KMS-11 (cell line): ENCODE results near the gene NAB1.

Source experiments
- H2AFZ ChIP-seq: fragments of 200-600 bp; sonication (generic); 2 replicates; pipeline ENCODE4 v1.6.1; 2016; ENCODE audit warnings: antibody characterized with exemption, mixed run types, low read depth
- H3K27ac ChIP-seq: fragments of 200-600 bp; sonication (generic); 2 replicates; pipeline ENCODE4 v1.6.1; 2016; ENCODE audit warnings: mild to moderate bottlenecking, mixed run types
- H3K27me3 ChIP-seq: fragments of 200-600 bp; sonication (generic); 2 replicates; pipeline ENCODE4 v1.6.1; 2017; ENCODE audit warnings: mild to moderate bottlenecking, low read depth, mixed run types, moderate library complexity; ENCODE audit not compliant: insufficient read depth
- H3K36me3 ChIP-seq: fragments of 200-600 bp; sonication (generic); 2 replicates; pipeline ENCODE4 v1.6.1; 2017; ENCODE audit warnings: mild to moderate bottlenecking, mixed run types; ENCODE audit not compliant: insufficient read depth
- H3K4me1 ChIP-seq: fragments of 200-600 bp; sonication (generic); 2 replicates; pipeline ENCODE4 v1.6.1; 2016; ENCODE audit warnings: mild to moderate bottlenecking, low read depth, mixed run types; ENCODE audit not compliant: poor library complexity, severe bottlenecking
- H3K4me2 ChIP-seq: fragments of 200-600 bp; sonication (generic); 2 replicates; pipeline ENCODE4 v1.7.0; 2016; ENCODE audit warnings: mild to moderate bottlenecking, mixed run types
- H3K4me3 ChIP-seq: fragments of 200-600 bp; sonication (generic); IDR thresholded peaks from 2 replicates; pipeline ENCODE4 v1.6.1; 2017; ENCODE audit warnings: low read depth, low read length, mixed read lengths; ENCODE audit not compliant: insufficient read depth
- H3K79me2 ChIP-seq: fragments of 200-600 bp; sonication (generic); 2 replicates; pipeline ENCODE4 v1.6.1; 2016; ENCODE audit warnings: low read depth, mixed run types; ENCODE audit not compliant: insufficient read depth
- H3K9ac ChIP-seq: fragments of 200-600 bp; sonication (generic); 2 replicates; pipeline ENCODE4 v1.6.1; 2016; ENCODE audit warnings: mild to moderate bottlenecking, mixed run types
- H4K20me1 ChIP-seq: fragments of 200-600 bp; sonication (generic); 2 replicates; pipeline ENCODE4 v1.6.1; 2016; ENCODE audit warnings: mild to moderate bottlenecking, mixed run types; ENCODE audit not compliant: insufficient read depth
- TF ChIP-seq, protein P1 (sequence below): fragments of 200-600 bp; sonication (generic); conservative IDR thresholded peaks from 2 replicates; pipeline ENCODE4 v1.6.1; 2017; ENCODE audit warnings: low read depth, mild to moderate bottlenecking, antibody characterized with exemption, low read length, moderate library complexity, mixed read lengths

Gene NAB1

DNA sequence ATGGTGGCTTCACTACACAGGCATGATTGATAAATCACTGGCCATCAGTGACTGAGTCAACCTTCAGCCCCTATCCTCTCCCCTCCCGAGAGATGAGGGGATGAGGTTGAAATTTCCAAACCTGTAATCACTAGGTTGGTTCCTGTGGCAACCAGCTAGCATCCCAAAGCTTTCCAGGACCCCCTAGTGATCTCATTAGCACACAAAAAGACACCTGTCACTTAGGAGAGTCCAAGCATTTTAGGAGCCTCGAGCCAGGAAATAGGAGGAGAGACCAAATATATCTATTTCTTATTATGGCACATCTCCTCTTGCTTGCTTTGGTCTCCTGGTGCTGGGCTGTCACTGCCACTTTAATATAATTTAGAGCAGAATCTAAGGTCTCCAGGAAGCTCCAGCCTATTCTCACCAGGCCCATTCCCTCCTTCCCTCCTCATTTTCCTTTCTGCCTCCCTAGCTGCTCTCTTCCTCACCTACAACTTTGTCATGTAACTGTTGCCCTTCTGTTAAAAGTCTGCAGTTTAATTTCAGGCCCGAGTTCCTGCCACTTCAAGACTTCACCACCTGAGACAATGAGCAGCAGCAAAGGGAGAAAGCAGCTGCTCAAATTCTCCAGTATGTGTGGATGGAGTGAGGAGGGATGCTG, 33.2 kb upstream of the NAB1 start:
- Histone ChIP-seq H3K4me1 (no peaks in the 10 kb centered on the region), H3K4me3 (no peak overlapping the region), H3K79me2 (no peaks in the 10 kb centered on the region), H3K36me3 (no peaks in the 10 kb centered on the region), H3K9ac (no peak overlapping the region), H4K20me1 (no peaks in the 10 kb centered on the region), H3K27ac (no peak overlapping the region), H3K4me2 (no peak overlapping the region), H2AFZ (no peak overlapping the region), H3K27me3 (no peaks in the 10 kb centered on the region)
- TF ChIP-seq, protein P1, sequence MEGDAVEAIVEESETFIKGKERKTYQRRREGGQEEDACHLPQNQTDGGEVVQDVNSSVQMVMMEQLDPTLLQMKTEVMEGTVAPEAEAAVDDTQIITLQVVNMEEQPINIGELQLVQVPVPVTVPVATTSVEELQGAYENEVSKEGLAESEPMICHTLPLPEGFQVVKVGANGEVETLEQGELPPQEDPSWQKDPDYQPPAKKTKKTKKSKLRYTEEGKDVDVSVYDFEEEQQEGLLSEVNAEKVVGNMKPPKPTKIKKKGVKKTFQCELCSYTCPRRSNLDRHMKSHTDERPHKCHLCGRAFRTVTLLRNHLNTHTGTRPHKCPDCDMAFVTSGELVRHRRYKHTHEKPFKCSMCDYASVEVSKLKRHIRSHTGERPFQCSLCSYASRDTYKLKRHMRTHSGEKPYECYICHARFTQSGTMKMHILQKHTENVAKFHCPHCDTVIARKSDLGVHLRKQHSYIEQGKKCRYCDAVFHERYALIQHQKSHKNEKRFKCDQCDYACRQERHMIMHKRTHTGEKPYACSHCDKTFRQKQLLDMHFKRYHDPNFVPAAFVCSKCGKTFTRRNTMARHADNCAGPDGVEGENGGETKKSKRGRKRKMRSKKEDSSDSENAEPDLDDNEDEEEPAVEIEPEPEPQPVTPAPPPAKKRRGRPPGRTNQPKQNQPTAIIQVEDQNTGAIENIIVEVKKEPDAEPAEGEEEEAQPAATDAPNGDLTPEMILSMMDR = no peak

DNA sequence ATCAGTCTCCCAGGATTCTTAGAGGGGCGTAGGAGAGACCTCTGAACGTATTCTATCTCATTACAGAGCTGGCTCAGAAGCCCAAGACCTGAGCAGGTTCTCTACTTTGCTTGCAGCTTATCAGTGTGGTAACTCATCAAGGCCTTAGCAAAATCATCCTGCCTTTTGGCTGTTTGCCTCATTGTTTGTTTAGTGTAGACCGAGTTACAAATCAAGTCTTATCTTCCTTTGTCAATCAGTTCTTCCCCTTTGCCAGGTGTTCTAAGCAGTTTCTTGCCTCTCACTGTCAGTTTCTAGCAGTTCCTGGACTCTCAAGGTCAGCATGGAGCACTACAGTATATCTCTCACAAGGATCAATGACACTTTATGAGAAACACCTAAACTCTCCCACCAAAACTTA, 30.9 kb upstream of the NAB1 start:
- H4K20me1 ChIP-seq = no peaks in the 10 kb centered on the region
- no peak overlapping the region for H2AFZ ChIP-seq
- no peak overlapping the region for H3K4me3 ChIP-seq
- H3K9ac ChIP-seq = no peak overlapping the region
- no peaks in the 10 kb centered on the region for H3K36me3 ChIP-seq
- H3K27ac ChIP-seq = no peak overlapping the region
- no peak overlapping the region for H3K4me2 ChIP-seq
- TF ChIP-seq, protein P1 = no peak
- no peaks in the 10 kb centered on the region for H3K79me2 ChIP-seq
- no peaks in the 10 kb centered on the region for H3K4me1 ChIP-seq
- no peaks in the 10 kb centered on the region for H3K27me3 ChIP-seq

DNA sequence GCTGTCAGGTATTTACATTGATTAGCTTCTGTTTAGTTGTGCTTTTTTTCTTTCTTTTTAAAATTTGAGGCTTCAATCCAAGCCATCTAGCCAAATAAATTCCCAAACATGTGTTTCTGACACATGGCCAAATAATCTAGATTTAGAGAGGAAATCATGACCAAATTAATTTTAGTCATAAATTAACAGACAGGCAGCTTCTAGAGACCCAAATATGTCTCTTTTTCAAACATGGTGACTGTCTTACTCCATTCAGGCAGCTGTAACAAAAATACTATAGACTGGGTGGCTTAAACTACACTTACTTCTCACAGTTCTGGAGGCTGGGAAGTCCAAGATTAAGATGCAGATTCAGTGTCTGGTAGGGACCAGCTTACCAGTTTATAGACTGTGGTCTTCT, 23.2 kb upstream of the NAB1 start:
- no peaks in the 10 kb centered on the region for H3K36me3 ChIP-seq
- no peak overlapping the region for H3K4me3 ChIP-seq
- TF ChIP-seq, protein P1 = no peak
- H3K9ac ChIP-seq = no peak overlapping the region
- H3K4me2 ChIP-seq = no peak overlapping the region
- no peaks in the 10 kb centered on the region for H3K27me3 ChIP-seq
- no peaks in the 10 kb centered on the region for H3K4me1 ChIP-seq
- H2AFZ ChIP-seq = no peak overlapping the region
- H3K79me2 ChIP-seq = no peaks in the 10 kb centered on the region
- H4K20me1 ChIP-seq = no peaks in the 10 kb centered on the region
- no peak overlapping the region for H3K27ac ChIP-seq

DNA sequence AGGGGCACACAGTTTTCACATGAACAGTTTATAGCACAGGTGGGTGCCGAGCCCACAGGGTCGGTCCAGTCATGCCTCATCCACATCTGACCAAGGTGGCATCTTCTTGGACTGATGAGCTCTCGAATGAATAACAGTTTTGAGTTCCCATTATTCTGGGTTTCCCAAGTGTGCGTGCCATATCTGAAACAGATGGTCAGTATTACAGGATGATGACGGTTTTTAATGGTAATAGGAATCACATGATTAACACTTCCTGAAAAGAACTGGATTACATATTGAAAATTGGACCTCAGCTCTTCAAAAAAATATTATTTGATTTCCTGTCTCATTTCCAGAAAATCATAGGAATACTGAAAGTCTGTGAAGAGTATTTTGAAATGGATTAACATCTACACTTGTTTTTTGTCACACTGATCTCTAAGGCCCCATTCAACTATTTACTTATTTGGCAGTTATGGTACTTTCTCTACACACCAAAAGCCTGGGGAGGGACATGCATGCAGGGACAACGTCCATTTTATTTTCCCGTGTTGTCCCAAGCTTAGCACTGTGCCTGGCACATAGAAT, 22.2 kb upstream of the NAB1 start:
- no peak overlapping the region for H3K4me2 ChIP-seq
- no peak overlapping the region for H2AFZ ChIP-seq
- no peak overlapping the region for H3K9ac ChIP-seq
- no peaks in the 10 kb centered on the region for H4K20me1 ChIP-seq
- H3K79me2 ChIP-seq = no peaks in the 10 kb centered on the region
- H3K27me3 ChIP-seq = no peaks in the 10 kb centered on the region
- H3K4me3 ChIP-seq = no peak overlapping the region
- no peak overlapping the region for H3K27ac ChIP-seq
- H3K36me3 ChIP-seq = no peaks in the 10 kb centered on the region
- TF ChIP-seq, protein P1 = no peak
- no peaks in the 10 kb centered on the region for H3K4me1 ChIP-seq
